Mucosa of stomach (tissue), 1 donor: ENCODE data around the gene NUDT8.
"Not testable (repeated sequence)": the region's sequence is repeated elsewhere in the genome, so short reads cannot be mapped to it uniquely, and the experiment has no call there.

Experiments
- H3K27me3 ChIP-seq: one replicate; pipeline ENCODE4 v1.7.0; 2013; ENCODE audit warnings: mild to moderate bottlenecking, low read length; ENCODE audit not compliant: control insufficient read depth, insufficient read depth
- H3K36me3 ChIP-seq: one replicate; pipeline ENCODE4 v1.7.0; 2013; ENCODE audit warnings: low read length; ENCODE audit not compliant: control insufficient read depth, insufficient read depth
- H3K4me1 ChIP-seq: one replicate; pipeline ENCODE4 v1.7.0; 2013; ENCODE audit warnings: mild to moderate bottlenecking, low read length; ENCODE audit not compliant: control insufficient read depth, insufficient read depth
- H3K4me3 ChIP-seq: one replicate; pipeline ENCODE4 v1.7.0; 2013; ENCODE audit warnings: low read length
- H3K9ac ChIP-seq: one replicate; pipeline ENCODE4 v1.7.0; 2013; ENCODE audit warnings: mild to moderate bottlenecking, low read length, moderate library complexity
- H3K9me3 ChIP-seq: one replicate; pipeline ENCODE4 v1.7.0; 2013; ENCODE audit warnings: mild to moderate bottlenecking, low read length, moderate library complexity; ENCODE audit not compliant: control insufficient read depth
- donor health status: Pancreatic carcinoma.

The NUDT8 gene

GRCh38 chr11:67644472-67645418 is 15.0 kb upstream of the NUDT8 start:
- Histone ChIP-seq H3K4me3 (no peak overlapping the region), H3K9ac (no peak overlapping the region), H3K27me3 (peaks cover 6% of the 10 kb centered on the region), H3K4me1 (peaks cover 5% of the 10 kb centered on the region), H3K9me3 (no peaks in the 10 kb centered on the region), H3K36me3 (no peaks in the 10 kb centered on the region)

- H3K27me3 ChIP-seq = peaks cover 6% of the 10 kb centered on the region
- no peak overlapping the region for H3K4me3 ChIP-seq
- H3K9ac ChIP-seq = no peak overlapping the region
- H3K4me1 ChIP-seq = peaks cover 5% of the 10 kb centered on the region
- H3K36me3 ChIP-seq = no peaks in the 10 kb centered on the region
- H3K9me3 ChIP-seq = no peaks in the 10 kb centered on the region
Observed at GRCh38 chr11:67644042-67644441, 14.3 kb upstream of the NUDT8 start.

- Histone ChIP-seq H3K27me3 (peaks cover 6% of the 10 kb centered on the region), H3K4me1 (peaks cover 16% of the 10 kb centered on the region), H3K36me3 (no peaks in the 10 kb centered on the region), H3K9ac (no peak overlapping the region), H3K9me3 (no peaks in the 10 kb centered on the region), H3K4me3 (no peak overlapping the region)
Observed at GRCh38 chr11:67642173-67643120, 12.7 kb upstream of the NUDT8 start.

GRCh38 chr11:67641338-67642172 is 11.8 kb upstream of the NUDT8 start:
- H3K9me3 ChIP-seq = no peaks in the 10 kb centered on the region
- no peak overlapping the region for H3K4me3 ChIP-seq
- H3K9ac ChIP-seq = no peak overlapping the region
- H3K4me1 ChIP-seq = peaks cover 19% of the 10 kb centered on the region
- H3K27me3 ChIP-seq = peaks cover 6% of the 10 kb centered on the region
- H3K36me3 ChIP-seq = no peaks in the 10 kb centered on the region

GRCh38 chr11:67640758-67641337 is 11.1 kb upstream of the NUDT8 start:
- Histone ChIP-seq H3K9ac (no peak overlapping the region), H3K27me3 (peaks cover 6% of the 10 kb centered on the region), H3K9me3 (no peaks in the 10 kb centered on the region), H3K4me3 (no peak overlapping the region), H3K36me3 (no peaks in the 10 kb centered on the region), H3K4me1 (peaks cover 19% of the 10 kb centered on the region)

- Histone ChIP-seq H3K27me3 (peaks cover 6% of the 10 kb centered on the region), H3K36me3 (no peaks in the 10 kb centered on the region), H3K9me3 (no peaks in the 10 kb centered on the region), H3K4me3 (no peak overlapping the region), H3K4me1 (peaks cover 19% of the 10 kb centered on the region), H3K9ac (no peak overlapping the region)
Observed at GRCh38 chr11:67640021-67640757, 10.5 kb upstream of the NUDT8 start.

- Histone ChIP-seq H3K9ac (no peak within 1 kb of the TSS), H3K27me3 (peaks cover 6% of the 10 kb centered on the region), H3K4me3 (no peak within 1 kb of the TSS), H3K4me1 (peaks cover 19% of the 10 kb centered on the region), H3K36me3 (no peaks in the 10 kb centered on the region), H3K9me3 (no peaks in the 10 kb centered on the region)
Observed at GRCh38 chr11:67639438-67639859, 9.7 kb upstream of the NUDT8 start, which contains the start of gene TBX10. TBX10 (minus strand) TSS chr11:67639763; CDS start chr11:67639472, 291 bp downstream.

- Histone ChIP-seq H3K9me3 (no peaks in the 10 kb centered on the region), H3K36me3 (no peaks in the 10 kb centered on the region), H3K9ac (no peak overlapping the region), H3K27me3 (peaks cover 6% of the 10 kb centered on the region), H3K4me3 (no peak overlapping the region), H3K4me1 (peaks cover 22% of the 10 kb centered on the region)
Observed at GRCh38 chr11:67638535-67639437, 9.0 kb upstream of the NUDT8 start.

GRCh38 chr11:67637441-67637840 is 7.7 kb upstream of the NUDT8 start:
- H3K36me3 ChIP-seq, H3K9ac ChIP-seq, H3K9me3 ChIP-seq, H3K4me3 ChIP-seq, H3K27me3 ChIP-seq: not testable (repeated sequence)
- peaks cover 36% of the 10 kb centered on the region for H3K4me1 ChIP-seq

GRCh38 chr11:67636962-67637361 is 7.2 kb upstream of the NUDT8 start:
- Histone ChIP-seq H3K4me3 (no peak overlapping the region), H3K36me3 (no peaks in the 10 kb centered on the region), H3K4me1 (peaks cover 41% of the 10 kb centered on the region), H3K27me3 (peaks cover 6% of the 10 kb centered on the region), H3K9ac (no peak overlapping the region), H3K9me3 (no peaks in the 10 kb centered on the region)
